NCI-H460 (cell line): ENCODE data around the gene TNFAIP3. TPM values are rescaled to one million over a fixed set of nuclear protein-coding genes. Genes with fewer than 3 reads are reported as not detected.

Source experiments
- DNase-seq: peaks from one replicate; pipeline ENCODE4 v3.0.0-alpha.2; 2016; ENCODE audit warnings: low read depth; ENCODE audit errors: extremely low read depth
- total RNA-seq: library from RNA; depleted of rRNA; stranded (reverse); fragments of >200 nt; shearing (Covaris generic); gene quantifications from 2 replicates; pipeline ENCODE4 v1.2.3, GENCODE V29; 2014; rRNA removed

Gene TNFAIP3
- total RNA-seq, 1 experiment from 2014 or later, result 109 TPM

DNA sequence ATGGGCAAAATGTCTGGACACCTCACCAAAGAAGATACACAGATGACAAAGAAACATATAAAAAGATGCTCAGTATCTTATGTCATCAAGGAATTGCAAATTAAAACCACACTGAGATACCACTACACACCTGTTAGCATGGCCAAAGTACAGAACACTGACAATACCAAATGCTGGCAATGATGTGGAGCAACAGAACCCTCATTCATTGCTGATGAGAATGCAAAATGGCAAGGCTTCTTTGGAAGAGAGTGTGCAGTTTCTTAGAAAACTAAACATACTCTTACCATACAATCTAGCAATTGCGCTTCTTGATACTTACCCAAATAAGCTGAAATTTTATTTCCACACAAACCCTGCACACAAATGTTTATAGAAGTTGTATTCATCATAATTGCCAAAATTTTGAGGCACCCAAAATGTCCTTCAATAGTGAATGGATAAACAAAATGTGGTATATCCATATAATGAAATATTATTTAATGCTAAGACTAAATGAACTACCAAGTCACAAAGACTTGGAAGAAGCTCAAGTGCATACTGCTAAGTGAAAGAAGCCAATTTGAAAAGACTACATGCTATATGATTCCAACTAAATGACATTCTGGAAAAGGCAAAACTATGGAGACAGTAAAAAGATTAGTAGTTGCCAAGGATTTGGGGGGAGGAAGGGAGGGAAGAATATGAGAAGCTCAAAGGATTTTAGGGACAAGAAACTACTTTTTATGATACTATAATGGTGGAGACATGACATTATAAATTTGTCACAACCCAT lies 50.7 kb downstream of the TNFAIP3 start:
- no peak for DNase-seq

DNA sequence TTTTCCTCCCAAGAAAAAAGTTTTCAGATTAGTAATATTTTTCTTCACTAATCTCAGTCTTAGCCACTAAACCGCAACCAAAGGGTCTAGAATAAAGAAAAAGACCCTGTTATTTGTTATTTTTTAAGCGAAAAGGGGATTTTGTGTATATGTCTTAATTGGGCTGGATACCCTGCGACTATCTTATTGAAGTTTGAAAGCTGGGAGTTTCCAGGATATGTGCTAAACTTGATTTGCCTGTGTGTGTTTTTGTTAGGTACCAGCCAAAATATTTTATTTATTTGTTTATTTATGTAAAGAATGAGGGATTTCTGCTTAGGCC lies 52.4 kb downstream of the TNFAIP3 start:
- no peak for DNase-seq

GRCh38 chr6:137919837-137920730 lies 53.0 kb downstream of the TNFAIP3 start:
- DNase-seq, result no peak

DNA sequence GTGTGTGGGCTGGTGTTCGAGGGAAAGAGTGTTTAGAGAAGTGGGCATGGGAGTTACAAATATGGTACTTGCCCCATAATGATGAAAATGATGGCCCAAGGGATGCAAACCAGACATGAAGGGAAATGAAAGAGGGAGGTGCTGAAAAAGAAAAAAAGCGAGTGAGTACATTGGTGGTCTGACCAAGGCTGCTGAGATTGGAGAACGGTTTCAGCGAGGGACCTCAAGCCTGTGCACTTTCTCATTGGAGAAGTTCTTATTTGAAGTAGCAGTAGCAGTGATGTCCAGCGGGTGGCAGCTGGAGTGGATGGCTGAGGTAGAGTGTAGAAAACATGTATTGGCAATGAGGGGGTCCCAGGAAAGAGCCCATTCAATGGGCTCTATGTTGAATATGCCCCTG lies 54.8 kb downstream of the TNFAIP3 start:
- DNase-seq, result no peak

DNA sequence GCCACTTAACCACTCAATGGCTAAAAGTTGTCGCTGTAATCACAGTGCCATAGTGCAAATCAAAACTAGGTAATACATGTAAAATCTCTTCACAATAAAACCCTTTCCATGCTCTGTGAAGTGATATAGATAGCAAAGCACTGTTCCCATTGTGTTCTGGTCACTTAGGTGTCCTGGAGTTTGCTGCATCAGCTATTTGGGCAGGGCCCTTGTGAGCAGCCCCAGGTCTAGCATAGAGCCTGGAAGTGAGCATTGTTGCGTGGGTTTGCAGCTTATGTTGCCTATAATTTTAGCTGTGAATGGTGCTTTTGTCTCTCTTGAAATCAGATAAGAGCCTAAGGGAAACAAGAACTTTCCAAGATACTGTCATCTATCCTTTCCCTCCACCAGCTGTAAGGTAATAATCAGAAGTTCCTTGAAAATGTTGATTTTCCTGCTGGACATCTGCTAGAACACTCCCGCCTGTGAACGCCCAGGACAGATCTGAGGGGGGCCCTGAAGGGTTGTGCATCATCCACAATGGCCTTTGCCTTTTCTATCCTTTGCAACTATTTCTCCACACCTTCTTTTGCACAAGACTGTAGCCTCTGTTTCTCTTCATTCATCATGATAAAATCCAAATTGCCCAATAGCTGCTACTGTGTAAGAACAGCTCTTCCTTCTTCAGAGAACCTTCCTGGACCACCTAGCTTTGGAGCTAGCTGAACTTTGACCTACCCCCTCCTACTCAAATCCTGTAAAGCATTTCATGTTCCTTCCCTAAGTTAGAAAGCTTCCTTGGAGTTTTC lies 57.0 kb downstream of the TNFAIP3 start:
- DNase-seq, result no peak

GRCh38 chr6:137925141-137925698 lies 58.2 kb downstream of the TNFAIP3 start:
- no peak for DNase-seq

DNA sequence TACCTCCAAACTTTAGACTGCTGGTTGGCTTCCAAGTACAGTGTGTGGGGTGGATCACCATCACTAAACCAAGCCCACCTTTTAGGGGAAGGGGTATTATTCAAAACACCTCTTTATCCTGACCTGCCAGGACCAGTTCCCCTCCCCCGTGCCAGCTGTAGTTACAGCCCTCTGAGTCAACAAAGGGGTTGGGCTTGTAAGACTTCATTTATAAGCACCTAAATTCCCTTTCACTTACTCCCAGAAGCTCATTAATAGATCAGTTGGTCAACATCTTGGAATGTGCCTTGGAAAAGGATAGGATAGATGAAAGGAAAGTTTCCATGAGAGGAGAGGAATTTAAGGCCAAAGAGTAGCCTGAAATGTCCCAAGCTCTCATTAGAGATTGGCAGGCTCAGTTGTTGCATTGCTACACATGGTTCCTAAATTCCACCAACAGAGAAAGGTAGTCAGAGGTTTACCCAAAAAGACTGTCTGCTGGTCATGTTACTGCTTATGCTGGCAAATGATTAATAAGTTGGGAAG lies 59.2 kb downstream of the TNFAIP3 start:
- DNase-seq, result no peak

GRCh38 chr6:137926985-137927384 lies 59.9 kb downstream of the TNFAIP3 start:
- no peak for DNase-seq

DNA sequence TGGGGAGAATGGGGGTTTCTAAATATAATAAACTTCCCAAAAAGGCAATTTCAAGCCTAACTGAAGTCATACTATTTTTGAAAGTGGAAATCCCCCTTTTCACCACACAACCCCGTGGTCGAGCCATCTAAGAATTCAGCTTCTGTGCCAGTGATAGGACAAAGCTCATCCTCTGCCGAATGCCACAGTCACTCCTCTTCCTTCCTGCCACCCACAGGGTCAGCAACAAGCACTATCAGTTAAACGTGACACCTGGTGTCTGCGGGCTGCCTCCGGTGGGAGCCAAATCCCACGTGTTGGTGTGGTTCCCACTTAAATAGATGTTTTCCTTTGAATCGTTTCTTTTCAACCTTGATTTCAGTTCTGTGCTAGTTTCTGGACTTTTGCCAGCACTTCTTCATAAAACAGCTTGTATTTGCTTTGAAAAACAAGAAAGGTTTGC lies 60.7 kb downstream of the TNFAIP3 start:
- no peak for DNase-seq

DNA sequence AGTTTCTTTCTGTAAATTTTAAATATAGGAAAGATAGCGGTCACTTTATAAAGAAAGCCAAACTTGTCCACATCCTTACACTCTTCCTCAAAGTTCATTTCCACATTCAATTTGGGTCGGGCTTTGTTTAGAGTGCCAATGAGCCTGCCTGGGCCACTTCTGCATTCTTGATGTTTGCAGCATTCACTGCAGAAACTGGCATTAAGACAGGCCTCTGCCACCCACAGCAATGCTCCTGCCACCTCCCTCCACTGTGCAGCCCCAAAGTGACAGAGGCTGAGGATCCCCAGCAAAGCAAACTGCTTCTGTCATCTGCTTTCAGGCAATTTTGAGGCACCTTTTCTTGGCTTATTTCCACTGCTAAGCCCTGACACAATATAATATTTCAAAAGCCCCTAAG lies 61.2 kb downstream of the TNFAIP3 start:
- no peak for DNase-seq

GRCh38 chr6:137931849-137932465 lies 64.9 kb downstream of the TNFAIP3 start:
- DNase-seq, result no peak

Other genes starting within 250 kb of the TNFAIP3 start
- gene PERP, start 240.2 kb downstream of the TNFAIP3 start, total RNA-seq, result 87.1 and 90.5 TPM in 2 replicates